Testis (tissue), 2 donors: ENCODE results near the gene MAB21L3.

ENCODE experiments used
- CTCF ChIP-seq, 3 experiments: fragments of 450-650 bp in 2 of 3; fragments of 200-600 bp in 1 of 3; sonication (generic) in 1 of 3; IDR thresholded peaks; one replicate each; pipeline ENCODE4 v1.5.1; 2016 to 2019; ENCODE audit warnings: antibody characterized with exemption in 3 of 3, mild to moderate bottlenecking in 2 of 3, moderate library complexity in 1 of 3
- POLR2A ChIP-seq: fragments of 450-650 bp; IDR thresholded peaks from one replicate; pipeline ENCODE4 v1.6.1; 2017; ENCODE audit warnings: antibody characterized with exemption, mild to moderate bottlenecking, moderate library complexity

GRCh38 chr1:116177861-116178260, 66.7 kb downstream of the MAB21L3 start:
- TF ChIP-seq CTCF (IDR thresholded peaks at IDR 0.05) (no peak), POLR2A (no peak)
